ENCODE results near the gene ANOS1. TPM values are rescaled to one million over a fixed set of nuclear protein-coding genes. Genes with fewer than 3 reads are reported as not detected.
A peak's percentile ranks its signal among the peaks of the same experiment; 100 is the strongest.

Gene ANOS1
- total and polyA plus RNA-seq, 2 donors (not counting 3 experiments of a cell fraction or from before 2014, with no cell fraction given), result 0.55 to 0.87 TPM

DNA sequence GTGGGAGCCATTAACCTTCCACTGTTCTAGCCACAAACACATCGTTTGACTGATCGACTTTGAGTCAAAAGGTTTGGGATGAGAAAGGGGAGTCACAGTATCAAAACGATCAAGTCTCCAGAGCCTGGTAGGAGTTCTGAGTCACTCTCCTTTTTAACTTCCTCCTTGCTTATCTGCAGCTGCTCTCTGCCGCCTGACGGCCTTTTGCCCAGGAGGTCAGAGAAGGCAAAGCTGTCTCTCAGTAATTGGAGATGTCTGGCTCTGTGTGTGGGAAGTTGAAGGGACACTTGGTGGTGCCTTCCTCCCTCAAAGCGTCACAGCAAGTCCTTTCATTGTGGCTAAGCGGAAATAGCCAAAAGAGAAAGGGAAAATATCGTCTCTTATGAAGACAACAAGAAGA lies 63.1 kb downstream of the ANOS1 start:
- intact Hi-C loops (cut with micrococcal nuclease) (no loop called here), dilution Hi-C loops (cut with MboI; ENCODE audit: extremely low pct_ligation_motif_present, low sequenced_read_pairs) (no loop called here)
- no peaks in the 10 kb centered on the region for H4K20me1 ChIP-seq (replicated peaks; ENCODE audit: control insufficient read depth, extremely low read depth, insufficient read depth, low read length)
- H3K4me1 ChIP-seq (ENCODE audit: control insufficient read depth, extremely low read depth, insufficient read depth, low read length), result no peaks in the 10 kb centered on the region
- no peak overlapping the region for H3K27ac ChIP-seq (ENCODE audit: insufficient read depth, low read depth, low read length)
- H3K36me3 ChIP-seq (ENCODE audit: control insufficient read depth in 2 of 2, extremely low read depth in 1 of 2, insufficient read depth in 2 of 2, low read length in 2 of 2), result no peaks in the 10 kb centered on the region
- ChIA-PET CTCF (no interaction called here), POLR2A (no interaction called here)
- H3K9ac ChIP-seq (replicated peaks; ENCODE audit: extremely low read depth, insufficient read depth, low read length), result no peak overlapping the region
- H3K9me3 ChIP-seq (replicated peaks; ENCODE audit: control insufficient read depth, insufficient read depth, low read length), result no peaks in the 10 kb centered on the region
- BruUV-seq (replicated peaks), result no TSS peak
- no peak overlapping the region for H3K4me2 ChIP-seq (ENCODE audit: insufficient read depth, low read length)
- no peak for FAIRE-seq
- H3K9me1 ChIP-seq (replicated peaks; ENCODE audit: control insufficient read depth, extremely low read depth, insufficient read depth, low read length), result no peaks in the 10 kb centered on the region
- TF ChIP-seq GATA2 (IDR thresholded peaks at IDR 0.05; ENCODE audit: insufficient read depth, insufficient read length, low read depth, low read length), result peak; percentile 16
- TF ChIP-seq POLR2A (IDR thresholded peaks at IDR 0.05; ENCODE audit: low read depth, low read length), result no peak
- no peaks in the 10 kb centered on the region for H3K27me3 ChIP-seq (ENCODE audit: control insufficient read depth in 2 of 2, insufficient read depth in 2 of 2, low read length in 2 of 2)
- peak; percentile 32 for DNase-seq (ENCODE audit: low read depth, low spot score)
- no peaks in the 10 kb centered on the region for H3K79me2 ChIP-seq (ENCODE audit: control insufficient read depth, insufficient read depth, low read length)
- no peak overlapping the region for H2AFZ ChIP-seq (ENCODE audit: low read depth, low read length)
- H3K4me3 ChIP-seq (replicated peaks in 1 of 3; ENCODE audit: insufficient read depth in 1 of 3, low read depth in 1 of 3, low read length in 3 of 3), result no peak overlapping the region

DNA sequence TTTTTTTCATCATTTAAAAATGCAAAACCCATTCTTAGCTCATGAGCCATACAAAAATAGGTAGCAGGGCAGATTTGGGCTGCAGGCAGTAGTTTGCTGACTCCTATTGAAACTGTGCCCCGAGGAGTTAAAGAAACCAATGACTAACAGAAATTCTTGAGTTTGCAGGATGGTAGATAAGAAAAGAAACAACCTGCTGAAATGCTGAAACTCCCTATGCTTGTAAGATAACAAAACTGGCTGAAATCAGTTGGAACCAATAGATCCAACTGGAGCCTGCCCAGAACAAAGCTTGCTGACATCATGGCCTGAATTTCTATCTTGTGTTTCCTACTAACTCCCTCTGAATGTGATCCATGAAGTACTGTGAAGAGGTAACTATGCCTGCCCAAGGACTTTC lies 68.6 kb downstream of the ANOS1 start:
- H3K36me3 ChIP-seq (ENCODE audit: control insufficient read depth in 2 of 2, extremely low read depth in 1 of 2, insufficient read depth in 2 of 2, low read length in 2 of 2), result no peaks in the 10 kb centered on the region
- POLR2A ChIA-PET, result no interaction called here
- intact Hi-C loops (cut with micrococcal nuclease) (no loop called here), dilution Hi-C loops (cut with MboI; ENCODE audit: extremely low pct_ligation_motif_present, low sequenced_read_pairs) (no loop called here)
- no peak overlapping the region for H2AFZ ChIP-seq (ENCODE audit: low read depth, low read length)
- no peak overlapping the region for H3K4me2 ChIP-seq (ENCODE audit: insufficient read depth, low read length)
- no peaks in the 10 kb centered on the region for H3K9me3 ChIP-seq (replicated peaks; ENCODE audit: control insufficient read depth, insufficient read depth, low read length)
- peak; percentile 16 for DNase-seq (ENCODE audit: low read depth, low spot score)
- H3K4me3 ChIP-seq (replicated peaks in 1 of 3; ENCODE audit: insufficient read depth in 1 of 3, low read depth in 1 of 3, low read length in 3 of 3), result no peak overlapping the region
- CTCF ChIA-PET, result no interaction called here
- no peaks in the 10 kb centered on the region for H3K9me1 ChIP-seq (replicated peaks; ENCODE audit: control insufficient read depth, extremely low read depth, insufficient read depth, low read length)
- no peak overlapping the region for H3K27ac ChIP-seq (ENCODE audit: insufficient read depth, low read depth, low read length)
- no peak overlapping the region for H3K9ac ChIP-seq (replicated peaks; ENCODE audit: extremely low read depth, insufficient read depth, low read length)
- no peaks in the 10 kb centered on the region for H3K27me3 ChIP-seq (ENCODE audit: control insufficient read depth in 2 of 2, insufficient read depth in 2 of 2, low read length in 2 of 2)
- TF ChIP-seq JUN (IDR thresholded peaks at IDR 0.05; ENCODE audit: borderline replicate concordance, insufficient read depth, insufficient read length, low read depth), result no peak
- no peak for TF ChIP-seq GATA2 (IDR thresholded peaks at IDR 0.05; ENCODE audit: insufficient read depth, insufficient read length, low read depth, low read length)
- TF ChIP-seq EZH2 (IDR thresholded peaks at IDR 0.05; ENCODE audit: borderline replicate concordance, low read depth, low read length, severe bottlenecking), result no peak
- TF ChIP-seq MYC (IDR thresholded peaks at IDR 0.05; ENCODE audit: low read depth, low read length), result no peak
- no peak for TF ChIP-seq POLR2AphosphoS5 (IDR thresholded peaks at IDR 0.05; ENCODE audit: insufficient read depth, low read depth, low read length)
- no peak for TF ChIP-seq POLR2A (IDR thresholded peaks at IDR 0.05; ENCODE audit: low read depth, low read length)
- TF ChIP-seq FOS (IDR thresholded peaks at IDR 0.05; ENCODE audit: borderline replicate concordance, insufficient read depth, low read length), result no peak
- no peak for TF ChIP-seq MAX (IDR thresholded peaks at IDR 0.05; ENCODE audit: insufficient read depth, insufficient read length)
- TF ChIP-seq, protein P1, sequence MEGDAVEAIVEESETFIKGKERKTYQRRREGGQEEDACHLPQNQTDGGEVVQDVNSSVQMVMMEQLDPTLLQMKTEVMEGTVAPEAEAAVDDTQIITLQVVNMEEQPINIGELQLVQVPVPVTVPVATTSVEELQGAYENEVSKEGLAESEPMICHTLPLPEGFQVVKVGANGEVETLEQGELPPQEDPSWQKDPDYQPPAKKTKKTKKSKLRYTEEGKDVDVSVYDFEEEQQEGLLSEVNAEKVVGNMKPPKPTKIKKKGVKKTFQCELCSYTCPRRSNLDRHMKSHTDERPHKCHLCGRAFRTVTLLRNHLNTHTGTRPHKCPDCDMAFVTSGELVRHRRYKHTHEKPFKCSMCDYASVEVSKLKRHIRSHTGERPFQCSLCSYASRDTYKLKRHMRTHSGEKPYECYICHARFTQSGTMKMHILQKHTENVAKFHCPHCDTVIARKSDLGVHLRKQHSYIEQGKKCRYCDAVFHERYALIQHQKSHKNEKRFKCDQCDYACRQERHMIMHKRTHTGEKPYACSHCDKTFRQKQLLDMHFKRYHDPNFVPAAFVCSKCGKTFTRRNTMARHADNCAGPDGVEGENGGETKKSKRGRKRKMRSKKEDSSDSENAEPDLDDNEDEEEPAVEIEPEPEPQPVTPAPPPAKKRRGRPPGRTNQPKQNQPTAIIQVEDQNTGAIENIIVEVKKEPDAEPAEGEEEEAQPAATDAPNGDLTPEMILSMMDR (IDR thresholded peaks at IDR 0.05; ENCODE audit: extremely low read depth in 1 of 2, insufficient read depth in 1 of 2, low read depth in 1 of 2, low read length in 2 of 2), result no peak
- BruUV-seq (replicated peaks), result no TSS peak
- FAIRE-seq, result peak; percentile 21
- H4K20me1 ChIP-seq (replicated peaks; ENCODE audit: control insufficient read depth, extremely low read depth, insufficient read depth, low read length), result no peaks in the 10 kb centered on the region
- no peaks in the 10 kb centered on the region for H3K4me1 ChIP-seq (ENCODE audit: control insufficient read depth, extremely low read depth, insufficient read depth, low read length)
- H3K79me2 ChIP-seq (ENCODE audit: control insufficient read depth, insufficient read depth, low read length), result no peaks in the 10 kb centered on the region

Measured in endothelial cell of umbilical vein (primary cell).